ENCODE results near the gene ZDHHC13.
"Not testable (repeated sequence)": the region's sequence is repeated elsewhere in the genome, so short reads cannot be mapped to it uniquely, and the experiment has no call there.

ZDHHC13 gene

GRCh38 chr11:19101796-19102520, 15.0 kb upstream of the ZDHHC13 start:
- no peak for DNase-seq

- no peak for DNase-seq
These were observed 14.5 kb upstream of the ZDHHC13 start for GRCh38 chr11:19102521-19102900.

DNA sequence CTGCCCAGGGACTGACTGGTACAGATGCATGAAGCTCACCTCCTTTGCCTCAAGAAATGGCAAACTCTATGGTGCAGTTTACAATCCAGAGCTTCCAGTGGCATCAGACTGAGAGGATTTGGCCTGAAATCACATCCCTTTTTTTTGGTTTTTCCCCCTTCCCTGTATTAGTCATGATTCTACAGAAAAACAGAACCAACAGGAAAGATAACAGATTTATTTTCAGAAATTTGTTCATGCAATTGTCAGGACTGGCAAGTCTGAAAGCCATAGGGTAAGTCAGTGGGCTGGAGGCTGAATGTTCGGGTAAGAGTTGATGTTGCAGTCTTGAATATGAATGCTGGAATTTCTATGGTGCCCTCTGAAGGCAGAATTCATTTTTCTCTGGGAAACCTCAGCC, 12.0 kb upstream of the ZDHHC13 start:
- no peak for DNase-seq

DNA sequence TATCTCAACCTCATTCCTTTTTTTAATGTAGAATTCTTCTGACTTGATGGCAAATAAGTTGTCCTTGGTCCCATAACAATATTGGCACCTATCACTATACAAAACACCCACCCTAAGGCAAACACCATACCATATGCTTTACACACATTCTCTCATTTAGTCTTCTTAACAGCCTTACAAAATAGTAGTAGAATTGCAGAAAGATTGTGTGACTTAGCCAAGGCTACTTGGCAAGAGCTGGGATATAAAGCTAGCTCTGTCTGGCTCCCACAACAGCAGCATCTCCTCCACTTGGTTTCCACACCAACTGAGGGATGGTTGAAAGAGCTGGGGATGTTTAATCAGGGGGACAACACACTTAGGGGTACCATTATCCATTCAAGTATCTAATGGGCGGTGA, 9.8 kb upstream of the ZDHHC13 start:
- DNase-seq = no peak

DNA sequence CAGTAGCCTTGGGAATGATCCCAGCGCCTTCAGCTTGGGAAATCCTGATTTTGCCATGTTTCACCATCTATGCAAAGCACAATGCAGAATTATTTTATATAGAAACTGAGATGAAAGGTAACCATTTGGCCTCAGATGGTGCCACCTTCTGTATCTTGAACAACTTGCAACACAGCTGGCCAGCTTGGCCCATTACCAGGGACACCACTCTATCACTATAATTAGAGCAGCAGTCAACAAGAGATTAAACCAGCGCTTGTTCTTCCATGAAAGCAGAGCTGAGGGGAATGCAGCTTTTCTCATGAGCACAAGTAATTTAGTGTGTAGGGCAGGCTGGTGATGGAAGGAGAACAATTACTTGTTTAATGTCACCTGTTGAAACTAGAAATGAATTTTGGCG, 6.7 kb upstream of the ZDHHC13 start:
- no peak for DNase-seq

DNA sequence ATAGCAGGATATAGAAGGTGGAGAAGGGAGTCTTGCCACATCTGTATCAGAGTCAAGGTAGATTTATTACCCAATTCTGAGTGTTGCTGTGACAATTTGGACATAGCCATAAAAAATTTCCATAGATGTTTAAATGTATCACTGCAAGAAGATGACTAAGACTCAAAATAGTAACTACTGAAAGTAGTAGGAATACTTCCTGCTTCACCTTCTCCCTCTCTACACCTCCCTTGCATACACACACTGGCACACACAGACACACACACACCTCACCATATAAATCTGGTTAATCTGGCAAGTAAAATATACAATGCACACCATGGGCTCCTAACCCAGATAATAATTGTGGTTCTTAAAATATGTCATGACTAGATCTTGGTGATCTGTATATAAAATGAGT, 5.2 kb upstream of the ZDHHC13 start:
- DNase-seq = no peak

GRCh38 chr11:19116276-19116970, 545 bp upstream of the ZDHHC13 start:
- no peak for DNase-seq

GRCh38 chr11:19117760-19118097, 761 bp downstream of the ZDHHC13 start:
- no peak for DNase-seq

- DNase-seq = no peak
These were observed 4.7 kb downstream of the ZDHHC13 start for GRCh38 chr11:19121646-19122045.

GRCh38 chr11:19122960-19123615, 6.1 kb downstream of the ZDHHC13 start:
- DNase-seq = no peak

DNA sequence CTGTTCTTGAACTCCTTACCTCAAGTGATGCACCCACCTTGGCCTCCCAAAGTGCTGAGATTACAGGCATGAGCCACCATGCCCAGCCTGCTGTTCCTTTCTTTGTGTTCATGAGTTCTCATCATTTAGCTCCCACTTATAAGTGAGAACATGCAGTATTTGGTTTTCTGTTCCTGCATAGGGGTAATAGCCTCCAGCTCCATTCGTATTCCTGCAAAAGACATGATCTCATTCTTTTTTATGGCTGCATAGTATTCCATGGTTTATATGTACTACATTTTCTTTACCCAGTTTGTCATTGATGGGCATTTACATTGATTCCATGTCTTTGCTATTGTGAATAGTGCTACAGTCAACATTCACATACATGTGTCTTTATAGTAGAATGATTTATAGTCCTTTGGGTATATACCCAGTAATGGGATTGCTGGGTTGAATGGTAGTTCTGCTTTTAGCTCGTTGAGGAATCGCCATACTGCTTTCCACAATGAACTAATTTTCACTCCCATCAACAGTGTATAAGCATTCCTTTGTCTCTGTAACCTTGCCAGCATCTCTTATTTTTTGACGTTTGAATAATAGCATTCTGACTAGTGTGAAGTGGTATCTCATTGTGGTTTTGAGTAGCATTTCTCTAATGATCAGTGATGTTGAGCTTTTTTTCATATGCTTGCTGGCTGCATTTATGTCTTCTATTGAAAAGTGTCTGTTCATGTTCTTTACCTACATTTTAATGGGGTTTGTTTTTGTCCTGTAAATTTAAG, 9.8 kb downstream of the ZDHHC13 start:
- DNase-seq = not testable (repeated sequence)

GRCh38 chr11:19134004-19134403, 17.0 kb downstream of the ZDHHC13 start:
- DNase-seq = no peak

DNA sequence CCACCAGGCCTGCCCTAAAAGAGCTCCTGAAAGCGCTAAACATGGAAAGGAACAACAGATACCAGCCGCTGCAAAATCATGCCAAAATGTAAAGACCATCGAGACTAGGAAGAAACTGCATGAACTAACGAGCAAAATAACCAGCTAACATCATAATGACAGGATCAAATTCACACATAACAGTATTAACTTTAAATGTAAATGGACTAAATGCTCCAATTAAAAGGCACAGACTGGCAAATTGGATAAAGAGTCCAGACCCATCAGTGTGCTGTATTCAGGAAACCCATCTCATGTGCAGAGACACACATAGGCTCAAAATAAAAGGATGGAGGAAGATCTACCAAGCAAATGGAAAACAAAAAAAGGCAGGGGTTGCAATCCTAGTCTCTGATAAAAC, 19.9 kb downstream of the ZDHHC13 start:
- DNase-seq = not testable (repeated sequence)

GRCh38 chr11:19145319-19145718, 28.4 kb downstream of the ZDHHC13 start:
- DNase-seq = no peak

DNA sequence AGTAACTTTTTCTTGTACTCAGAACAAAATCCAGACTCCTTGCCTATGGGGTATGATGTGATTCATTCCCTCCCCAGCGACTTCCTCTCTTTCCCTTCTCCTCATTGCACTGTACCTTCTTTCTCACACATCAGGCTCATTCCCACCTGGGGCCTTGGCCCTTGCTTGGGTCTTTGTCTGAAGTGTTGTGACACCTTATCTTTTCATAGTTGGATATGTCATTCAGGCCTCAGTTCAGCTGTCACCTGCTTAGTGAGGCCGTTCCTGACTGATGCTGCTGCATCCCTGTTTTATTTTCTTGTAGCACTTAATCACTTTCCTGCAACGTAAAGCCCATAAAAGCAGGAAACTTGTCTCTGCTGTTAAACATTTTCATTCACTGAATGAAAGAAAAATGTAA, 39.9 kb downstream of the ZDHHC13 start:
- DNase-seq = no peak

GRCh38 chr11:19160847-19161246, 43.9 kb downstream of the ZDHHC13 start:
- DNase-seq = no peak

GRCh38 chr11:19161651-19162050, 44.7 kb downstream of the ZDHHC13 start:
- DNase-seq = no peak

DNA sequence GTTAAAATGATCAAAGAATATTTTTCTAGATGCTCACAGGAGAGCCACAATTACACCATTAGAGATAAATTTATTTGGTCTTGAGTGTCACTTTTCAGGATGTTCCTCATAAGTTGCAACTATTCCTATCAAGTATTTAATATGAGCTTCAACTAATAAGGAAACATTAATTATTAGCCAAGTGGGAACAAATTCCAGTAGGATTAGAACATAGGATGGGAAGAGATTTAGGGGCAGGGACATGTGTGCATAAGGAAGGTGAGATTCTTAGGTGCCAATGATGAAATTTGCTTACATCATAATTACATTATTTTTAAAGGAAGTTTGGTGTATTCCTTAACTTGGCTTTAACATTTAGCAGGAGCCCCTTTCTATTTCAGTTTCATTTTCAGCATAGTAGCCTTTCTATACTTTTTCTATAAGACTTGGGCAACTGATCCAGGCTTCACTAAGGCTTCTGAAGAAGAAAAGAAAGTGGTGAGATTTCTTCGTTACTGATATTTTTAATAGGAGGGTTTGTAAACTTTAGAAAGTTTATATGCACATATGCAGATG, 46.1 kb downstream of the ZDHHC13 start:
- DNase-seq = peak; percentile 0

- DNase-seq = no peak
These were observed 46.6 kb downstream of the ZDHHC13 start for GRCh38 chr11:19163617-19164016.

DNA sequence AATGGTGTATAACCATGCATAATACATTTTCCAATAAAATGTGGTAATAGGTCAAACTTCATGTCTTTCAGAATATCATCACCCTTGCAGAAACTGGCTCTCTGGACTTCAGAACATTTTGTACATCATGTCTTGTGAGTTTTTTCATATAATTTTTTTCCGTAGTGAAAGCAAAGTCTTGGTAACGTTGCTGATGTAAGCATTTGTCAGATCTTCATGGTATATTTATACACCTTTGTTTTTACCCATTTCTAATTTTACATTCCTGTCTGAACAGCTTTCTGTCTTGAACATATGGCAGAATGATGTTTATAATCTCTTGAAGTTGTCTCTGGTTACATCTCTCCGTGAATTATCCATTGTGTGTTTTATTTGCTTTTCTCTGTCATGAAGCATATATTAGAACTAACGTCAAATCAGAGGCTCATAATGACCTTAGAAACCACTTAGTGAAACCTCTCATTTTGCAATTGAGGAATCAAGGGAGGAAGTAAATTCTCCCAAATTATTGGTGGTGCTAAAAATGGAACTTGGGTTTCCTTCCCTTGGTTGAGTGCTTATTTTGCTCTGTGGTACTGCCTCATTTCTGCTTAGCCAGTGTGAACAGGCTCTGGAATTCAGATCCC, 47.4 kb downstream of the ZDHHC13 start:
- no peak for DNase-seq

DNA sequence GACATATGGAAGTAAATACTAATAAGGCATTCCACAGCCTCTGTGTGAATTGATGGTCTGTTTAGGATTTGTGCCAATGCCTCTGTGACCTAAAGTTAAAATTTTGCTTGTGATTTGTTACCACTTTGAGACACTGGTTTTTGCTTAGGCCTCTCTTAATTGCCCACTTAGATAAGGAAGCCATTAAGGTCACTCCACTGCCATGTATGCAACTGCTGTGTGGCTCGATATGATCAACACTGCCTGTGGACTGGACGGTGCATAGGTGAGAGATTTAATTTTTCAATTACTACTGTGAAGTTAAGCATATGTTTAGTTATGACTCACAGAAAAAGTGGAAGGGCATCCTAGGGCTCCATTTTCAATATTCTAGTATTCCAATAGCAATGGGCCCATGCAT, 47.9 kb downstream of the ZDHHC13 start:
- no peak for DNase-seq

- no peak for DNase-seq
These were observed 51.1 kb downstream of the ZDHHC13 start for GRCh38 chr11:19168090-19168489.
